GM12878 (cell line): ENCODE measurements around the gene PALLD. TPM values are rescaled to one million over a fixed set of nuclear protein-coding genes. Genes with fewer than 3 reads are reported as not detected.

Experiments used
- ATAC-seq: fragments of 200-7000 bp; cut with Tn5 transposase; 3 replicates; pipeline ENCODE4 v1.9.1; 2020; ENCODE audit warnings: mild to moderate bottlenecking, moderate library complexity
- BruUV-seq: library from RNA; stranded (reverse); fragments of 400-500 nt; replicated peaks from 2 replicates; lab custom pipeline; 2021; lab: Mats Ljungman, UMichigan
- CTCF ChIA-PET: fragments of 300-600 bp; sonication (Branson Sonifier 250); formaldehyde crosslinking; extraction: SDS; loops from one replicate; lab custom pipeline; 2021; ENCODE audit warnings: inconsistent platforms; lab: Yijun Ruan, JAX
- POLR2A ChIA-PET: fragments of 350-600 bp; formaldehyde crosslinking; extraction: SDS; loops from one replicate; lab custom pipeline; 2021; ENCODE audit warnings: inconsistent platforms; lab: Charles Lee
- RAD21 ChIA-PET: fragments of 300-600 bp; sonication (Branson Sonifier 250); formaldehyde crosslinking; loops from one replicate; lab custom pipeline; 2023; ENCODE audit warnings: antibody characterized with exemption; ENCODE audit not compliant: unreplicated experiment; lab: Charles Lee
- SMC1A ChIA-PET: fragments of 300-600 bp; sonication (Branson Sonifier 250); formaldehyde crosslinking; loops from one replicate; lab custom pipeline; 2023; ENCODE audit not compliant: unreplicated experiment, uncharacterized antibody; lab: Charles Lee
- DNase-seq: peaks from one replicate; pipeline ENCODE4 v3.0.0-alpha.2; 2011; ENCODE audit warnings: low read depth, low spot score
- FAIRE-seq: peaks from 3 replicates; lab custom pipeline; 2011; peaks lifted over from hg19 to GRCh38; lab: Jason Lieb, UNC
- H2AFZ ChIP-seq: 2 replicates; pipeline ENCODE4 v1.6.0; 2011; ENCODE audit warnings: low read depth, low read length, control low read depth; ENCODE audit not compliant: control insufficient read depth
- H3K27ac ChIP-seq: 2 replicates; pipeline ENCODE4 v1.5.1; 2011; ENCODE audit warnings: control low read depth; ENCODE audit not compliant: control insufficient read depth, insufficient read depth
- H3K27me3 ChIP-seq, 2 experiments: replicated peaks in 1 of 2; 2 replicates each; pipeline versions ENCODE4 v1.6.0 to v1.6.1; 2011; ENCODE audit warnings: low read length in 1 of 2; ENCODE audit not compliant: control insufficient read depth in 2 of 2, insufficient read depth in 2 of 2
- H3K36me3 ChIP-seq, 2 experiments: 2 replicates each; pipeline ENCODE4 v1.5.1; 2011; ENCODE audit warnings: low read length in 1 of 2; ENCODE audit not compliant: control insufficient read depth in 2 of 2, insufficient read depth in 2 of 2
- H3K4me1 ChIP-seq: 2 replicates; pipeline ENCODE4 v1.6.1; 2011; ENCODE audit warnings: mild to moderate bottlenecking, low read length, moderate library complexity, mixed read lengths; ENCODE audit not compliant: control insufficient read depth, insufficient read depth
- H3K4me2 ChIP-seq: 2 replicates; pipeline ENCODE4 v1.6.0; 2011; ENCODE audit warnings: control low read depth; ENCODE audit not compliant: control insufficient read depth, insufficient read depth
- H3K4me3 ChIP-seq: fragments of 200-600 bp; sonication (generic); 2 replicates; pipeline ENCODE4 v1.5.1; 2016
- H3K79me2 ChIP-seq: 2 replicates; pipeline ENCODE4 v1.6.0; 2011; ENCODE audit warnings: low read length; ENCODE audit not compliant: control insufficient read depth, insufficient read depth
- H3K9ac ChIP-seq: 2 replicates; pipeline ENCODE4 v1.8.0; 2011; ENCODE audit warnings: low read length, control low read depth, mixed read lengths; ENCODE audit not compliant: control insufficient read depth, insufficient read depth
- H3K9me3 ChIP-seq: replicated peaks from 3 replicates; pipeline ENCODE4 v1.5.1; 2011; ENCODE audit warnings: mild to moderate bottlenecking, low read length; ENCODE audit not compliant: control insufficient read depth, insufficient read depth
- H4K20me1 ChIP-seq: 2 replicates; pipeline ENCODE4 v1.6.0; 2011; ENCODE audit not compliant: control insufficient read depth, insufficient read depth
- BCLAF1 ChIP-seq: fragments of 450-650 bp; IDR thresholded peaks from 2 replicates; pipeline ENCODE4 v1.6.1; 2017; ENCODE audit warnings: antibody characterized with exemption, mild to moderate bottlenecking, moderate library complexity
- E2F4 ChIP-seq: IDR thresholded peaks from 2 replicates; pipeline ENCODE4 v1.6.1; 2012; ENCODE audit warnings: low read depth, low read length, improper control_type of control experiment
- FOS ChIP-seq: IDR thresholded peaks from 3 replicates; pipeline ENCODE4 v1.6.1; 2011; ENCODE audit warnings: borderline replicate concordance; ENCODE audit not compliant: insufficient read length; ENCODE audit errors: extremely low read depth
- FOXK2 ChIP-seq: fragments of 450-650 bp; IDR thresholded peaks from 2 replicates; pipeline ENCODE4 v1.6.1; 2017; ENCODE audit warnings: mild to moderate bottlenecking, moderate library complexity
- KLF5 ChIP-seq: fragments of 450-650 bp; IDR thresholded peaks from 2 replicates; pipeline ENCODE4 v1.6.1; 2014; ENCODE audit warnings: mild to moderate bottlenecking; ENCODE audit not compliant: partially characterized antibody
- STAT1 ChIP-seq: fragments of 450-650 bp; conservative IDR thresholded peaks from 2 replicates; pipeline ENCODE4 v1.6.1; 2014; ENCODE audit warnings: antibody characterized with exemption, mild to moderate bottlenecking
- ZBTB40 ChIP-seq: fragments of 450-650 bp; IDR thresholded peaks from 2 replicates; pipeline ENCODE4 v1.6.1; 2016; ENCODE audit warnings: mild to moderate bottlenecking, moderate library complexity, borderline replicate concordance
- WGBS: methylation state at CpG from one replicate; pipeline ENCODE4 v1.1.6; 2016; ENCODE audit warnings: low lambda C conversion rate; ENCODE audit not compliant: insufficient replicate concordance, insufficient coverage; ENCODE audit errors: missing lambda C conversion rate; 5-methylcytosine and 5-hydroxymethylcytosine counted together
- in situ Hi-C: fragments of 300-500 bp; cut with MboI; formaldehyde crosslinking; loops from 9 replicates; pipeline ENCODE4 v1.14.3; 2018; ENCODE audit warnings: mixed read lengths
- intact Hi-C: fragments of 100-400 bp; cut with micrococcal nuclease; formaldehyde crosslinking; loops from one replicate; pipeline ENCODE4 v1.14.2; 2022; ENCODE audit not compliant: unreplicated experiment
- polyA plus RNA-seq, 11 experiments: library from polyadenylated mRNA; depleted of rRNA in 4 of 11; unstranded in 6 of 11; stranded (reverse) in 5 of 11; fragments of >200 nt; fragmentation: Nextera tagmentation in 4 of 11; fragmentation: Illumina TruSeq in 1 of 11; extraction: Ambion mirVana in 4 of 11; extraction: Trizol in 1 of 11; gene quantifications; 1 replicate in 1 of 11; 2 replicates in 10 of 11; pipeline versions ENCODE4 v1.2.1 to v1.2.3, GENCODE V29; 2011 to 2016; ENCODE audit warnings: inconsistent platforms in 2 of 11, missing spikeins in 2 of 11, low read depth in 1 of 11
- total RNA-seq, 4 experiments: library from RNA; depleted of rRNA in 3 of 4; stranded (reverse); fragments of >200 nt in 3 of 4; fragmentation: Illumina TruSeq in 1 of 4; extraction: Trizol in 1 of 4; gene quantifications; 2 replicates each; pipeline versions ENCODE4 v1.2.1 to v1.2.3, GENCODE V29; 2013 to 2021
- TF ChIP-seq, protein P1 (sequence below): fragments of 450-650 bp; IDR thresholded peaks from 2 replicates; pipeline ENCODE4 v1.6.1; 2014; ENCODE audit warnings: mild to moderate bottlenecking

Gene PALLD
- total and polyA plus RNA-seq, 10 of the 15 experiments (the other 5 are each of a cell fraction or from before 2014, with no cell fraction given): 1.0 to 7.7 (median 1.7) TPM

GRCh38 chr4:168781926-168782325, 285.1 kb downstream of the PALLD start (continued):
- TF ChIP-seq FOXK2: no peak
- TF ChIP-seq E2F4: no peak
- no peak for TF ChIP-seq FOS

GRCh38 chr4:168782439-168782838, 285.6 kb downstream of the PALLD start:
- no peak overlapping the region for H3K4me2 ChIP-seq
- SMC1A ChIA-PET: interaction anchor here (0.6 to 1.4 kb wide), 6 partner anchors 13 to 1942 kb away, joined by 3 to 4 read pairs (median 3); no protein-coding TSS in a partner anchor
- in situ Hi-C loops: no loop called here
- H2AFZ ChIP-seq: no peak overlapping the region
- DNase-seq (no peak), FAIRE-seq (no peak), ATAC-seq (no peak)
- RAD21 ChIA-PET: no interaction called here
- TF ChIP-seq STAT1: no peak
- peak; percentile 48; the same call in 1 of the 2 replicates for TF ChIP-seq ZBTB40
- TF ChIP-seq, protein P1, sequence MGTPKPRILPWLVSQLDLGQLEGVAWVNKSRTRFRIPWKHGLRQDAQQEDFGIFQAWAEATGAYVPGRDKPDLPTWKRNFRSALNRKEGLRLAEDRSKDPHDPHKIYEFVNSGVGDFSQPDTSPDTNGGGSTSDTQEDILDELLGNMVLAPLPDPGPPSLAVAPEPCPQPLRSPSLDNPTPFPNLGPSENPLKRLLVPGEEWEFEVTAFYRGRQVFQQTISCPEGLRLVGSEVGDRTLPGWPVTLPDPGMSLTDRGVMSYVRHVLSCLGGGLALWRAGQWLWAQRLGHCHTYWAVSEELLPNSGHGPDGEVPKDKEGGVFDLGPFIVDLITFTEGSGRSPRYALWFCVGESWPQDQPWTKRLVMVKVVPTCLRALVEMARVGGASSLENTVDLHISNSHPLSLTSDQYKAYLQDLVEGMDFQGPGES: no peak
- TF ChIP-seq KLF5: no peak
- no peak for TF ChIP-seq BCLAF1
- no peak overlapping the region for H3K4me3 ChIP-seq
- POLR2A ChIA-PET: no interaction called here
- no peak overlapping the region for H3K27ac ChIP-seq
- H3K27me3 ChIP-seq: no peaks in the 10 kb centered on the region
- H3K9ac ChIP-seq: no peak overlapping the region
- H3K4me1 ChIP-seq: no peaks in the 10 kb centered on the region
- no peaks in the 10 kb centered on the region for H3K79me2 ChIP-seq
- H4K20me1 ChIP-seq: no peaks in the 10 kb centered on the region
- WGBS: 40% methylated on average over 5 of the region's 5 CpGs
- H3K36me3 ChIP-seq: no peaks in the 10 kb centered on the region
- CTCF ChIA-PET: no interaction called here
- BruUV-seq: no TSS peak
- no peaks in the 10 kb centered on the region for H3K9me3 ChIP-seq
- intact Hi-C loops: no loop called here
